NCI-H82 treated with DMSO at 0.1 percent for 48 hours (cell line): ENCODE measurements around the gene GLIPR1.
A peak's percentile ranks its signal among the peaks of the same experiment; 100 is the strongest.

Source experiments
- DNase-seq: peaks from one replicate; lab custom pipeline; 2025; ENCODE audit not compliant: unreplicated experiment; lab: John Stamatoyannopoulos, UW

Gene GLIPR1

DNA sequence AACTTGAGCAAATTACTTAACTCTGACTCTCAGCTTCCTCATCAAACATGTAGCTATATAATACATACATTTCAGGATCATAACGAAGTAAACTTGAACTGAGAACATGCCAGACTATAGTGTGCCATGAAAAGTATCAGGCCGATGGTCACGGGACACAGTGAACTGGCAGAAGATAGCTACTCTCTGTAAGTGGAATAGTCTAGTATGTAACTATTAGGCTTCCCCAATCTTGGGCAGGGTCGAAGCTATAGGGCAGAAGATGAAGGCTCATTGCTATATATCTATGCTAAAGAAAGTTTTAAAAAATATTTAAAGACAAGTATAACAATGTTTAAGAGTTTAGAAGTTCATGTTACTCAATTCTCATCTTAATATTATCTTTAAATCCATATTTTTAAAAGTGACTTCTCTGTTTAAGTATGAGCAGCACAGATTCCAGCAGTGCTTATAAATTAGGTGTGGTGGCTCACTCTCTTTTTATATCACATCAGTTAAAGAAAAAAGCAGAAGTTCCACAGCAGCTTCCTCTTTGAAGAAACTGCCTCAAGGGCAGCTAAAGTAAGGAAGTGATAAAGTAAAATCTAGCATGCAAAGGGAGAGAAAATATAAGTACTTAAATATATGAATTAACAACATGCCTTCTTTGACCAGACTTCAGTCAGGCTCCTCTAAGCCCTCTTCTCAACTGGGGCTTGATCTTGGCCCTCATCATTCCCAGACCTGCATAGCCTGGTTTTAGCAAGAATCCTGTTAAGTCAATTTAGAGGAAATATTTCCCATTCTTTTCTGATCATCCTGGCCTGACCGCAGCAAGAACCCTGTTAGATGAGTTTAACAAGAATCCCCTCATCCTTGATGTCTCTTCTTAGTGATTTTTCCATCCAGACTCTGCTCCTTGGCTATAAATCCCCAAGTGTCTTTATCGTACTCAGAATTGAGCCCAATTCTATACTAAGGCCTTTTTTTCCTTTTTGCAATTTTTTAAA is 8.4 kb upstream of the GLIPR1 start:
- no peak for DNase-seq

GRCh38 chr12:75474116-75474515 is 6.4 kb upstream of the GLIPR1 start:
- no peak for DNase-seq

DNA sequence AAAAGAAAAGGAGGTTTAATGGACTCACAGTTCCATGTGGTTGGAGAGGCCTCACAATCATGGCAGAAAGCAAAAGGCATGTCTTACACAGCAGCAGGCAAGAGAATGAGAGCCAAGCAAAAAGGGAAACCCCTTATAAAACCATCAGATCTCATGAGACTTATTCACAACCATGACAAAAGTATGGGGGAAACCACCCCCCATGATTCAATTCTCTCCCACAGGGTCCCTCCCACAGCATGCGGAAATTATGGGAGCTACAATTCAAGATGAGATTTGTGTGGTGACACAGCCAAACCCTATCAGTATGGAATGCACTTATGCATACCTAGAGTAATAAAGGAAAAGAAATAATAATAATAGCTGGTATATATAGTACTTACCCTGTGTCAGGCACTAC is 4.5 kb upstream of the GLIPR1 start:
- no peak for DNase-seq

DNA sequence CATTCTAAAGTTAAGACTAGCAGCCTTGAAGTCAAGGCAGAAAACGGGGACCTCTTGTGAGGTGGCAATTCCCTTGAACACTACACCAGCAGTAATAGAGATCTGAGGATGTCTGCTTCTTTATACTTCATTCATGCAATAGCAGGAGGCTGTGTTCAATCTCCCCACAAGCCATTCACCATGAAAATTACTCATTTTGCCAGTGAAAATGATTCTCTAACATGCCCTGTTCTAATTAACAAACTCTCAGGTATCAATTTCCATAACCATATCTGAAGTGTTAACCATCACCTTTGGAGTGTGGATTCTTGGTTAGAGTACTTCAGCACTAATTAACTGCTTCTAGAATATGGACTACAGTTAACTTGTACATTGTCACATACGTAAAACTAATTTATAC is 3.4 kb upstream of the GLIPR1 start:
- no peak for DNase-seq

GRCh38 chr12:75478116-75478794 is 2.3 kb upstream of the GLIPR1 start:
- no peak for DNase-seq

GRCh38 chr12:75479963-75480461 is 543 bp upstream of the GLIPR1 start:
- DNase-seq = no peak

GRCh38 chr12:75481013-75481705 is 604 bp downstream of the GLIPR1 start:
- no peak for DNase-seq

DNA sequence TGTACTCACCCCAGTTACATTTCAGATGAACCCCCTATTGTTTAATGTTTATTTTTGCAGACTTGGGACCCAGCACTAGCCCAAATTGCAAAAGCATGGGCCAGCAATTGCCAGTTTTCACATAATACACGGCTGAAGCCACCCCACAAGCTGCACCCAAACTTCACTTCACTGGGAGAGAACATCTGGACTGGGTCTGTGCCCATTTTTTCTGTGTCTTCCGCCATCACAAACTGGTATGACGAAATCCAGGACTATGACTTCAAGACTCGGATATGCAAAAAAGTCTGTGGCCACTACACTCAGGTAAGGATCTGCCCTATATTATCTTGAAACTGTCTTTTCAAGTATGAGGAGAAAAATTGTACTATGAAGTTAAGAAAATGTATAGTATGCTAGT is 1.2 kb downstream of the GLIPR1 start:
- DNase-seq = no peak

GRCh38 chr12:75482646-75483045 is 2.1 kb downstream of the GLIPR1 start:
- no peak for DNase-seq

- DNase-seq = no peak
These were observed 2.9 kb downstream of the GLIPR1 start for GRCh38 chr12:75483431-75483830.

DNA sequence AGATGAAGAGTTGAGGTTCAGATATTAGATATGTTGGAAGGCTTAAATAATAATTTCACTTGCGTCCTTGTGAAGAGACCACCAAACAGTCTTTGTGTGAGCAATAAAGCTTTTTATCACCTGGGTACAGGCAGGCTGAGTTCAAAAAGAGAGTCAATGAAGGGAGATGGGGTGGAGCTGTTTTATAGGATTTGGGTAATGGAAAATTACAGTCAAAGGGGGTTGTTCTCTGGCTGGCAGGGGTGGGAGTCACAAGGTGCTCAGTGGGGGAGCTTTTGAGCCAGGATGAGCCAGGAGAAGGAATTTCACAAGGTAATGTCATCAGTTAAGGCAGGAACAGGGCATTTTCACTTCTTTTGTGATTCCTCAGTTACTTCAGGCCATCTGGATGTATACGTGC is 3.9 kb downstream of the GLIPR1 start:
- peak; percentile 70 for DNase-seq

DNA sequence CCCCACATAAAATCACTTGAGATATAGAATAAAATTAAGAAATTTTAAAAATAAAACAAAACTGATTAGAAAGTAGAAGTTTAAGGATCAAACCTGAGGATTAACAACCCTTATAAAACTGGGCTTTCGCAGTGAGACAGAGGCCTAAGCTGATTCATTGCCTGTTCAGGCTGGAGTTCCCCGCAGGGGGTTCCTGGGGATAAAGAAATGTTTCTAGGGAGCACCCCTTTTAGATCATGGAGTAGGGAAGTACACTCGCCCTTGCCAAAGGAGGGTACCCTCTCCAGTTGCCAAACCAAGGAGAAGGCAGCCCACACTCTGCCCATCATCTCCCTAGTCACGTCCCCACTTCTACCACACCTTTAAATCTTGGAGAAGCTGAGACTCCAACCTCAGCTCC is 6.8 kb downstream of the GLIPR1 start:
- DNase-seq = no peak

- no peak for DNase-seq
These were observed 8.0 kb downstream of the GLIPR1 start for GRCh38 chr12:75488553-75488952.

DNA sequence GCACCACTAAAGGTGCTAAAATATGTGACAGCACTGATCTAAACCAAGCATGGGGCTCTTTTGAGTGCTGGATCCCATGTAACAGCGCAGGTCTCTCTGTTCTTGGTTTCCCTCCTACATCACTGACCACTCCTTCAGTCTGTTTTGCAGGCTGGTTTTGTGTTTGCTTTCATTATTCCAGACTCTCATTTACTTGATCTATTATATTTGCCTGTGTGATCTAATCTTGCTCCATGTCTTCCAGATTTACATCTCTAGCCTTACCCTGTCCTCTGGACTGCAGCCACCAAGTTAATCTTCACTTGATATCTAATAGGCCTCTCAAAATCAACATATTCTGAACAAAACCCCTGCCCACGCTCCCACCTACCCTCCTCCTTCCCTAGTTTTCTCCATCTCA is 8.6 kb downstream of the GLIPR1 start:
- no peak for DNase-seq

- DNase-seq = no peak
These were observed 9.2 kb downstream of the GLIPR1 start for GRCh38 chr12:75489613-75490210.

DNA sequence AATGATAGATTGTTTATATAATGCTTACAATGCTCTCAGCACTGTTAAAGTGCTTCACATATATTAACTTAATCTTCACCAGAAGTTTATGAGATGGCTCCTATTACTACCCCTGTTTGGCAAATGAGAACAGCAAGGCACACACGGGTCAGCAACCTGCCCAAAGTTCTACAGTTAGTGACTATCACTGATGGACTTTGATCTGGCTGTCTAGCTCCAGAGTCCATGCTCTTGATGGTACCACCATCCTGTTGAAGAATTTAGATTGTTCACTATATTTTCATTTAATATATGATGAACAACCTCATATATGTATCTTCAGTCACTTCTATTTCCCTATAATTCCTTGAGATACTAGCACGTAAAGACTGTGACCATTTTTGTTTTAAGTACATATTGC is 10.6 kb downstream of the GLIPR1 start:
- no peak for DNase-seq

GRCh38 chr12:75503459-75503858 is 22.9 kb downstream of the GLIPR1 start:
- no peak for DNase-seq

- no peak for DNase-seq
These were observed 23.3 kb downstream of the GLIPR1 start for GRCh38 chr12:75503866-75504265.

DNA sequence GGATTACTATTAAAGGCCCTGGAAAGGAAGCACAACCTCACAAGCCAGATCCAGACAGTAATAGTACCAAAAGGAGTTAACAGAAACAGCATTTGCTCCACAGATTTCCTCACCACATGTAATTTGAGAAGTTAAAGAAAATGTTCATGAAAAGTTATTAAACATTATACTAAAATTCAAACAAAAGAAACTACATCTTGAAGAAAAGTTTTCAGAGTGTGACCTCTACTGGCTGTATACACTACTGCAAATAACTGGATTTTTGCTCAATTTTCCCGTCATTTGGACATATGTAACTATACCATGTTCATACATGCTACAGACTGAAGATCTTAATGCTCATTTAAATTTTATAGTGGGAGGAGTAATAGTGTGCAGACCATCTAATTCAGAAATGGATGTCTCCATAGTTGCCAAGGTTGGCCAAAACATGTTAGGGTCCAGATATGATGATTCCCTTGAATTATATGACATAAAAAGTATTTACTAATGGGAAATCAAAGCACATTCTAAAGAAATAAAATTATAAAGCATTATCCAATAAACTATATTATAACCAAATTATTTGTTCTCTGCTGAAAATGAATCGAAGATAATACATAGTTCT is 25.3 kb downstream of the GLIPR1 start:
- no peak for DNase-seq

- DNase-seq = no peak
These were observed 26.5 kb downstream of the GLIPR1 start for GRCh38 chr12:75507086-75507485.

GRCh38 chr12:75508159-75508558 is 27.6 kb downstream of the GLIPR1 start:
- no peak for DNase-seq
